GM12873 (cell line): ENCODE data around the gene MPZL3.

Experiments used
- CTCF ChIP-seq: IDR thresholded peaks from 2 replicates; pipeline ENCODE4 v1.5.1; 2012; ENCODE audit warnings: low read depth, mild to moderate bottlenecking, moderate library complexity, low read length, control low read depth; ENCODE audit not compliant: insufficient read depth; ENCODE audit errors: missing control alignments

Gene MPZL3

GRCh38 chr11:118289401-118289800, 37.2 kb upstream of the MPZL3 start:
- no peak for TF ChIP-seq CTCF

GRCh38 chr11:118287006-118287405, 34.8 kb upstream of the MPZL3 start:
- TF ChIP-seq CTCF: no peak

GRCh38 chr11:118286545-118286944, 34.4 kb upstream of the MPZL3 start:
- no peak for TF ChIP-seq CTCF

- TF ChIP-seq CTCF: no peak
Observed at GRCh38 chr11:118283756-118284350, 31.7 kb upstream of the MPZL3 start.

GRCh38 chr11:118283037-118283636, 31.0 kb upstream of the MPZL3 start:
- no peak for TF ChIP-seq CTCF

- TF ChIP-seq CTCF: no peak
Observed at GRCh38 chr11:118282606-118283005, 30.4 kb upstream of the MPZL3 start.

- no peak for TF ChIP-seq CTCF
Observed at GRCh38 chr11:118281284-118281683, 29.1 kb upstream of the MPZL3 start.
